ENCODE data around the gene ISOC2.
A peak's percentile ranks its signal among the peaks of the same experiment; 100 is the strongest.

ISOC2 gene

GRCh38 chr19:55464662-55465054 lies 3.2 kb upstream of the ISOC2 start, which contains the start of gene C19orf85:
Gene C19orf85, minus strand, starts transcription at chr19:55464751. Its CDS starts 197 bp downstream, at chr19:55464554.
- Histone ChIP-seq H3K9me3 (ENCODE audit: control insufficient read depth, low read length) (no peaks in the 10 kb centered on the region), H3K4me1 (ENCODE audit: control insufficient read depth, insufficient read depth, low read length) (peaks cover 19% of the 10 kb centered on the region), H3K36me3 (ENCODE audit: control insufficient read depth, insufficient read depth, low read length) (no peaks in the 10 kb centered on the region), H3K27ac (ENCODE audit: insufficient read depth, low read depth, low read length, poor library complexity, severe bottlenecking) (no peak within 1 kb of the TSS), H3K4me3 (ENCODE audit: insufficient read depth, low read depth, low read length) (no peak within 1 kb of the TSS), H3K27me3 (ENCODE audit: control insufficient read depth, insufficient read depth, low read length, poor library complexity, severe bottlenecking) (peaks cover 33% of the 10 kb centered on the region)
- 17 to 19% methylated on average over 14 of the region's 14 CpGs for WGBS, 2 experiments

DNA sequence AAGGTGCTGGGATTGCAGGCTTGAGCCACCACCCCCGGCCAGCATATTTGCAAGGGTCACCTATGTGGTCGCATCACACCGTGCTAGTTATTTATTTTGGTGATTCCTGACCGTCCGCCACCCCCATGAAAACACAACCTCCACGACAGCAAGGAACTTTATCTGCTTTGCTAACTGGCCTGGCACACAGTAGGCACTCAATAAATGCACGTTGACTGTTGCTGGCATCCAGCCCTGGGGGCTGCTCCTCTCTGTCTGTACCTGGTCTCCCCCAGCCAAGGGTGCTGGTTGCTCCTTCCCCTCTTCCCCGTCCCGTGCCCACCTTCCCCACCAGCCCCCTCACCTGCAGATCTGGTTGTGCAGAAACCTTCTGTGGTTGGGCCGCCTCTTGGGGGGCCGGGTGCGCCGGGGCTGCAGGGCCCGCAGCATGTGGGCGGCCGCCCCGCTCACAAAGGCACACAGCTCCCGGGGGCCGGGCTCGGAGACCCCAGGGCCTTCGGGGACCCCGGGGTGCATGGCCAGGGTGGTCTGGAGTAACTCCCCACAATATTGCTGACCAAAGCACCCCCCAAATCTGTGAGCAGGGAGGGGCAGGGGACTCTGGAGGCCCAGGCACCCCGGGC lies 2.7 kb upstream of the ISOC2 start:
- Histone ChIP-seq H3K27ac (ENCODE audit: insufficient read depth, low read depth, low read length, poor library complexity, severe bottlenecking) (no peak overlapping the region), H3K36me3 (ENCODE audit: control insufficient read depth, insufficient read depth, low read length) (no peaks in the 10 kb centered on the region), H3K27me3 (ENCODE audit: control insufficient read depth, insufficient read depth, low read length, poor library complexity, severe bottlenecking) (peaks cover 33% of the 10 kb centered on the region), H3K4me1 (ENCODE audit: control insufficient read depth, insufficient read depth, low read length) (peaks cover 19% of the 10 kb centered on the region), H3K4me3 (ENCODE audit: insufficient read depth, low read depth, low read length) (no peak overlapping the region), H3K9me3 (ENCODE audit: control insufficient read depth, low read length) (no peaks in the 10 kb centered on the region)
- WGBS, 2 experiments: 74 to 76% methylated on average over 23 of the region's 23 CpGs

GRCh38 chr19:55463583-55464031 lies 2.2 kb upstream of the ISOC2 start:
- H3K4me3 ChIP-seq (ENCODE audit: insufficient read depth, low read depth, low read length): no peak overlapping the region
- H3K27ac ChIP-seq (ENCODE audit: insufficient read depth, low read depth, low read length, poor library complexity, severe bottlenecking): no peak overlapping the region
- WGBS, 2 experiments: 78 to 82% methylated on average over 15 of the region's 15 CpGs
- no peaks in the 10 kb centered on the region for H3K36me3 ChIP-seq (ENCODE audit: control insufficient read depth, insufficient read depth, low read length)
- H3K9me3 ChIP-seq (ENCODE audit: control insufficient read depth, low read length): no peaks in the 10 kb centered on the region
- peaks cover 33% of the 10 kb centered on the region for H3K27me3 ChIP-seq (ENCODE audit: control insufficient read depth, insufficient read depth, low read length, poor library complexity, severe bottlenecking)
- peaks cover 19% of the 10 kb centered on the region for H3K4me1 ChIP-seq (ENCODE audit: control insufficient read depth, insufficient read depth, low read length)

- H3K27me3 ChIP-seq (ENCODE audit: control insufficient read depth, insufficient read depth, low read length, poor library complexity, severe bottlenecking): peaks cover 33% of the 10 kb centered on the region
- H3K36me3 ChIP-seq (ENCODE audit: control insufficient read depth, insufficient read depth, low read length): no peaks in the 10 kb centered on the region
- no peaks in the 10 kb centered on the region for H3K9me3 ChIP-seq (ENCODE audit: control insufficient read depth, low read length)
- WGBS, 2 experiments: 84 to 90% methylated on average over 11 of the region's 11 CpGs
- H3K4me3 ChIP-seq (ENCODE audit: insufficient read depth, low read depth, low read length): no peak overlapping the region
- H3K27ac ChIP-seq (ENCODE audit: insufficient read depth, low read depth, low read length, poor library complexity, severe bottlenecking): no peak overlapping the region
- H3K4me1 ChIP-seq (ENCODE audit: control insufficient read depth, insufficient read depth, low read length): peaks cover 19% of the 10 kb centered on the region
Measured at GRCh38 chr19:55462722-55463121, 1.3 kb upstream of the ISOC2 start.

DNA sequence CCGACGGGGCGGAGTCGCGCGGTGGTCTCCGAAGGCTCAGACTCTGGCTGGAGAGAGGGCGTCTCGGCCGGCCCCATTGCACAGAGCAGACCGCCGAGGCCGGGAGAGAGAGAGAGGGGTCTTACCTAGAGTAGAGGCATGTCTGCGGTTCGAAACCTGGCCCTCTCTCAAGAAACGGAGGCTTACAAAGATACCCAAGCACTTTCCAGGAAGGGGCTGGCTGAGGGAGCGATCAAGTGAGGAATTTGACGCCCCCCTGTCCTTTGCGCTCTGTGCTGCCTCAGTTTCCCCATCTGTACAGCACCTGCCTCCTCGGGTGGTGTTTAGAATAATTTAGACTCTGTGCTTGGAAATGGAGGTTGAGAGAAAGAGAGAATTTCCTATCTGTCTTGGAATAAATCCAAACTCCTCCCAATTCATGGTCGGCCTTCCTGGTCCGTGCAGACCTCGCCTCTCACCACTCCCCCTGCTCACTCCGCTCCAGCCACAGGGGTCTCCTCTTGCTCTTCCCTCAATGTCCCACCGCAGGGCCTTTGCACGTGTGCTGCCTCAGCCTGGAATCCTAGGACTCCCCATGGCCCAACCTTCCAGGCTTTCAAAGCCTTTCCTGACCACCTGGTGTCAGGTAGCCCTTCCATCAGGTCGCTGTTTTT lies 658 bp upstream of the ISOC2 start:
- H3K36me3 ChIP-seq (ENCODE audit: control insufficient read depth, insufficient read depth, low read length): no peaks in the 10 kb centered on the region
- WGBS, 2 experiments: 34% methylated on average over 27 of the region's 27 CpGs
- H3K27me3 ChIP-seq (ENCODE audit: control insufficient read depth, insufficient read depth, low read length, poor library complexity, severe bottlenecking): peaks cover 33% of the 10 kb centered on the region
- no peak overlapping the region for H3K27ac ChIP-seq (ENCODE audit: insufficient read depth, low read depth, low read length, poor library complexity, severe bottlenecking)
- peak overlapping the region; percentile 36 for H3K4me3 ChIP-seq (ENCODE audit: insufficient read depth, low read depth, low read length)
- H3K9me3 ChIP-seq (ENCODE audit: control insufficient read depth, low read length): no peaks in the 10 kb centered on the region
- peaks cover 19% of the 10 kb centered on the region for H3K4me1 ChIP-seq (ENCODE audit: control insufficient read depth, insufficient read depth, low read length)

DNA sequence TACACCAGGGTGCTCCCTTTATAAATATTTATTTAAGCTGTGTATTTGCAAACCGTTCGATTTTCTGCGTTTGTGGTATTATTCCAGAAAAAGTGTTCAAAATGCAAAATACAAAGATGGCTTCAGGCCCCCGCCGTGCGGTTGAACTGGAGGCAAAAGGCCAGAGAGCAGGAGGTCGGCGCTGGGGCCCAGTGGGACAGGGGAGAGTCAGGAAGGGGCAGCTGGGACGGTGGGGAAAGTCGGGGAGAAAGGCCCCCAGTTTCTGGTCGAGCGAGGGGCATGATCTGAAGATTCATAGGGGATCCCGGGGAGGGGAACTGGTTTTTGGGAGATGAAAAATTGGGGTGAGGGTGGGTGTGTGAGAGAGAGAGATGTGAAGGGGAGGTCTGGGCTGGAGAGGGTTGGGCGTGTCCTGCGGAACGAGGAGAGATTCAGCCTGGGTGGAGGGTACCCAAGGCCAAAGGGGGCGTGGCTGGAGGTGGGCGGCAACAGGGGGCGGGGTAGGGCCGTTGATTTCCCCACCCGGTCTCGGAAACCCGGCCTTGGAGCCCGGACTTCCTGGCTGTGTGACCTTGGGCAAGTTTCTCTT lies 678 bp downstream of the ISOC2 start:
- Histone ChIP-seq H3K4me1 (ENCODE audit: control insufficient read depth, insufficient read depth, low read length) (peaks cover 19% of the 10 kb centered on the region), H3K27ac (ENCODE audit: insufficient read depth, low read depth, low read length, poor library complexity, severe bottlenecking) (peak overlapping the region; percentile 74), H3K9me3 (ENCODE audit: control insufficient read depth, low read length) (no peaks in the 10 kb centered on the region), H3K27me3 (ENCODE audit: control insufficient read depth, insufficient read depth, low read length, poor library complexity, severe bottlenecking) (peaks cover 29% of the 10 kb centered on the region), H3K36me3 (ENCODE audit: control insufficient read depth, insufficient read depth, low read length) (no peaks in the 10 kb centered on the region), H3K4me3 (ENCODE audit: insufficient read depth, low read depth, low read length) (peak overlapping the region; percentile 60)
- WGBS, 2 experiments: 12 to 14% methylated on average over 24 of the region's 24 CpGs

- H3K27me3 ChIP-seq (ENCODE audit: control insufficient read depth, insufficient read depth, low read length, poor library complexity, severe bottlenecking): peaks cover 24% of the 10 kb centered on the region
- H3K9me3 ChIP-seq (ENCODE audit: control insufficient read depth, low read length): no peaks in the 10 kb centered on the region
- H3K27ac ChIP-seq (ENCODE audit: insufficient read depth, low read depth, low read length, poor library complexity, severe bottlenecking): no peak overlapping the region
- H3K4me1 ChIP-seq (ENCODE audit: control insufficient read depth, insufficient read depth, low read length): peaks cover 19% of the 10 kb centered on the region
- WGBS, 2 experiments: 82 to 84% methylated on average over 16 of the region's 16 CpGs
- H3K4me3 ChIP-seq (ENCODE audit: insufficient read depth, low read depth, low read length): peak overlapping the region; percentile 60
- no peaks in the 10 kb centered on the region for H3K36me3 ChIP-seq (ENCODE audit: control insufficient read depth, insufficient read depth, low read length)
Measured at GRCh38 chr19:55459950-55460657, 1.3 kb downstream of the ISOC2 start.

DNA sequence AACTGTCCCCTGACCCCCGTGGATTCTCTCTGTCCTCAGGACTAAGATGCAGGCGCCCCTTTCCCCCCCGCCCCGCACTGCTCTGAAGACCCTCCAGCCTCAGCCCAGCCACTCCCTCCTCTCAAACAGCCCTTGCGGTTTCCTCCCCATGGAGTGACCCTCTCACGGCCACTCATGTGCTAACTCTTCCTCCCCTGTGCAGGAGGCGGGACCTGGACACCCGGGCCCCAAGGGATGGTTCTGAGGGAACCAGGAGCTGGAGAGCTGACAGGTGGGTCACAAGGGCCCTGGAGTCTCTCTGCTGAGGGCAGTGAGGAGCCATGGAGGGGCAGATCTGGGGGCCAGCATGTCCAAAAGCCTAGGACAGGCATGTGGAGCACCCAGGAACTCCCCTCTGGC lies 1.9 kb downstream of the ISOC2 start:
- peaks cover 13% of the 10 kb centered on the region for H3K4me1 ChIP-seq (ENCODE audit: control insufficient read depth, insufficient read depth, low read length)
- H3K4me3 ChIP-seq (ENCODE audit: insufficient read depth, low read depth, low read length): no peak overlapping the region
- no peaks in the 10 kb centered on the region for H3K36me3 ChIP-seq (ENCODE audit: control insufficient read depth, insufficient read depth, low read length)
- 74 to 78% methylated on average over 8 of the region's 8 CpGs for WGBS, 2 experiments
- H3K9me3 ChIP-seq (ENCODE audit: control insufficient read depth, low read length): no peaks in the 10 kb centered on the region
- H3K27me3 ChIP-seq (ENCODE audit: control insufficient read depth, insufficient read depth, low read length, poor library complexity, severe bottlenecking): peaks cover 24% of the 10 kb centered on the region
- no peak overlapping the region for H3K27ac ChIP-seq (ENCODE audit: insufficient read depth, low read depth, low read length, poor library complexity, severe bottlenecking)

GRCh38 chr19:55457683-55458457 lies 3.6 kb downstream of the ISOC2 start:
- Histone ChIP-seq H3K36me3 (ENCODE audit: control insufficient read depth, insufficient read depth, low read length) (no peaks in the 10 kb centered on the region), H3K9me3 (ENCODE audit: control insufficient read depth, low read length) (no peaks in the 10 kb centered on the region), H3K27me3 (ENCODE audit: control insufficient read depth, insufficient read depth, low read length, poor library complexity, severe bottlenecking) (peaks cover 7% of the 10 kb centered on the region), H3K4me3 (ENCODE audit: insufficient read depth, low read depth, low read length) (no peak overlapping the region), H3K27ac (ENCODE audit: insufficient read depth, low read depth, low read length, poor library complexity, severe bottlenecking) (no peak overlapping the region), H3K4me1 (ENCODE audit: control insufficient read depth, insufficient read depth, low read length) (peaks cover 4% of the 10 kb centered on the region)
- 81 to 82% methylated on average over 15 to 16 of the region's 16 CpGs for WGBS, 2 experiments

Data from ectodermal cell (in vitro differentiated cells).